B cell (primary cell): Measurements from ENCODE around the gene PBX1.

Source experiments
- CTCF ChIP-seq: fragments of 200-600 bp; IDR thresholded peaks from one replicate; pipeline ENCODE4 v1.8.0; 2022; ENCODE audit warnings: antibody characterized with exemption, mild to moderate bottlenecking
- EZH2 ChIP-seq: IDR thresholded peaks from 2 replicates; pipeline ENCODE4 v1.6.1; 2012; ENCODE audit warnings: borderline replicate concordance, low read depth, mild to moderate bottlenecking, moderate library complexity, low read length; ENCODE audit not compliant: insufficient read depth, poor library complexity, severe bottlenecking

GRCh38 chr1:164602101-164602422, 43.1 kb downstream of the PBX1 start:
- TF ChIP-seq CTCF (no peak), EZH2 (no peak)
